Neural cell (in vitro differentiated cells): ENCODE results near the gene ILK.

Source experiments
- CTCF ChIP-seq: fragments of 450-650 bp; IDR thresholded peaks from 2 replicates; pipeline ENCODE4 v1.5.1; 2014; ENCODE audit warnings: antibody characterized with exemption, mild to moderate bottlenecking, moderate library complexity; ENCODE audit not compliant: poor library complexity, severe bottlenecking
- EP300 ChIP-seq: fragments of 450-650 bp; conservative IDR thresholded peaks from 2 replicates; pipeline ENCODE4 v1.6.1; 2014; ENCODE audit warnings: antibody characterized with exemption, mild to moderate bottlenecking, moderate library complexity; ENCODE audit not compliant: poor library complexity, severe bottlenecking
- EZH2 ChIP-seq: fragments of 200-600, 300-800 bp; shearing (Covaris generic), sonication (generic); IDR thresholded peaks from 2 replicates; pipeline ENCODE4 v1.6.1; 2014; ENCODE audit warnings: antibody characterized with exemption, low read length, borderline replicate concordance, mild to moderate bottlenecking; ENCODE audit not compliant: insufficient read depth, poor library complexity, severe bottlenecking
- MXI1 ChIP-seq: fragments of 450-650 bp; conservative IDR thresholded peaks from 2 replicates; pipeline ENCODE4 v1.6.1; 2014; ENCODE audit warnings: antibody characterized with exemption, mild to moderate bottlenecking; ENCODE audit not compliant: poor library complexity, severe bottlenecking
- POLR2AphosphoS5 ChIP-seq: IDR thresholded peaks from 2 replicates; pipeline ENCODE4 v1.6.1; 2012
- RAD21 ChIP-seq: fragments of 450-650 bp; conservative IDR thresholded peaks from 2 replicates; pipeline ENCODE4 v1.6.1; 2014; ENCODE audit warnings: antibody characterized with exemption, mild to moderate bottlenecking, moderate library complexity
- REST ChIP-seq: IDR thresholded peaks from 2 replicates; pipeline ENCODE4 v1.6.1; 2012; ENCODE audit warnings: borderline replicate concordance
- SMC3 ChIP-seq: fragments of 450-650 bp; conservative IDR thresholded peaks from 2 replicates; pipeline ENCODE4 v1.6.1; 2014; ENCODE audit warnings: antibody characterized with exemption, mild to moderate bottlenecking, moderate library complexity; ENCODE audit not compliant: poor library complexity
- TAF1 ChIP-seq: IDR thresholded peaks from 2 replicates; pipeline ENCODE4 v1.6.1; 2012; ENCODE audit warnings: low read depth

- TF ChIP-seq TAF1, result no peak
- no peak for TF ChIP-seq CTCF
- TF ChIP-seq EP300, result no peak
- TF ChIP-seq EZH2, result no peak
- TF ChIP-seq SMC3, result no peak
- TF ChIP-seq POLR2AphosphoS5, result no peak
- TF ChIP-seq REST, result no peak
- no peak for TF ChIP-seq MXI1
- no peak for TF ChIP-seq RAD21
Observed at GRCh38 chr11:6642957-6643356, 39.4 kb downstream of the ILK start.
